SK-N-DZ (cell line): Measurements from ENCODE around the gene RNU4-1.
"Not testable (repeated sequence)": the region's sequence is repeated elsewhere in the genome, so short reads cannot be mapped to it uniquely, and the experiment has no call there.

Source experiments
- DNase-seq: peaks from one replicate; pipeline ENCODE4 v3.0.0-alpha.2; 2015; ENCODE audit warnings: low spot score
- small RNA-seq, 2 experiments: library from RNA; depleted of rRNA; stranded (forward); fragments of <200 nt; gene quantifications; one replicate each; pipeline ENCODE3, GENCODE V24; 2014

Gene RNU4-1

DNA sequence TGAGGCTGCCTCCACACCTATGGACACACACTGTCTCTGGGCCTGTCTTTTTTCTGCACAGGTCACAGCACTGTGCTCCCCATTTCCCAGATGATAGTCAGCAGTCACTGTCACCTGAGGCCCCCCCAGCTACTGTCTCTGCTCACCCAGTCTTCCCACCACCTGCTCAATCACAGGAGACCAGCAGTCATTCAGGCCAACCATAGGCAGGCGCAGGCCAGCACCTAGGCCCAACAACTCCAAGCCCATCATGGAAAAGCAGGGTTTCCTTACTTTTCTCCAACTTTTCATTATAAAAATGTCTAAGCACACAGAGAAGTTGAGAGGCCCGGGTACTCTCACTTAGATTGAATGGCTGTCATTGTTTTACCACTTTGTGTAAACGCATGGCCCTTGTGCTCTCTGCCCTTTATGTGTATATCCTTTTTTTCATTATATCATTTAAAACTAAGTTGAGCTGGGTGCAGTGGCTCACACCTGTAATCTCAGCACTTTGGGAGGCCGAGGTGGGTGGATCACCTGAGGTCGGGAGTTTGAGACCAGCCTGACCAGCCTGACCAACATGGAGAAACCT lies 34.6 kb downstream of the RNU4-1 start:
- no peak for DNase-seq

DNA sequence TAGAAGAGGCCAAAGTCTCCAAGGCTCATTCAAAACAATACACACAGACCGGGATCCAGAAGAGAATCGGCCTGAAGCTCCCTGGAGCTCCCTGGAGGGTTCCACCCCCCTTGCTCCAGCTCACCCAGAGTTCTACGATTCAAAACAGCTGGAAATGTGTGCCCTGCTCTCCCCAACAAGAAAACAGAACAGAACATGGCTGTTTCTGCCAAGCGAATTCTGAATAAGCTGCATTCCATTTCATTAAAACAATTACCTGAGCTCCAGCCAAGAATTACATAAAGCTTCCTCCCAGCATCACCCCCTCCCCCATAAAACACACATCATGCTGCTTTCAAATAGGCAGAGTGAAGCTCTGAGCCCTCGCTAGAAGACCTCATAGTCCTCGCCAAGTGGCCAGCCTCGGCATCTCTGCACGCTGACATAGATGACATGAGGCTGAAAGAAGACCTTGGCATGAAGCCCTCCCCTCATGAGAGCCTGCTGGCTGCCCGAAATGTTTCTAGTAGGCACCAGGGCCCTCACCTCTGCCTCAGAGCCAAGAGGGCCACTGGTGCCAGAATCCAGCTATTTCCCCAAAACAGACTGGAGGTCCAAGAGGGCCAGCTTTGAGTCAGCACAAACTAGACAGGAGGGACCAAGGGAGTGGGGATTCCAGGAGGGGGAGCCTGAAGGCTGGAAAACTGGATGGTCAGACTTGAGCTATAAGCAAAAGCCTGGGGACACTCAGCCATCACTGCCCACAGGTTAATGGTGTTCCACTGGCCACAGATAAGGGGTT lies 35.8 kb downstream of the RNU4-1 start:
- DNase-seq, result no peak

DNA sequence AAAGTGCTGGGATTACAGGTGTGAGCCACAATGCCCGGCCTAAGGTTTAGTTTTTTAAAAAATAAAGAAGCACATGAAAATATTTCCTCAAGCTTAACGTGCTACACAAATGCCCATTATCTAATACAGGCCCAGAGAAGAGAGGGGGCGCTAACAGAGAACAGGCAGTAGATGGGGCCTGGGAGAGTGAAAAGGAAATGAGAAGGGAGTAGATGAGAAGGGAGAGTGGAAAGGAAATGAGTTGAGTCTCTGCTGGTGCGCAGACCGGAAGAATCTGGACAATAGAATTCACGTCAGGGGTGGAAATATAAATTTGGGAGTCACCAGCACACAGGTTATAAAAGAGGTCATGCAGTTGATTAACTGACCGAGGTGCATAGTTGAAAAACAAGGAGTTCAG lies 38.2 kb downstream of the RNU4-1 start:
- no peak for DNase-seq

DNA sequence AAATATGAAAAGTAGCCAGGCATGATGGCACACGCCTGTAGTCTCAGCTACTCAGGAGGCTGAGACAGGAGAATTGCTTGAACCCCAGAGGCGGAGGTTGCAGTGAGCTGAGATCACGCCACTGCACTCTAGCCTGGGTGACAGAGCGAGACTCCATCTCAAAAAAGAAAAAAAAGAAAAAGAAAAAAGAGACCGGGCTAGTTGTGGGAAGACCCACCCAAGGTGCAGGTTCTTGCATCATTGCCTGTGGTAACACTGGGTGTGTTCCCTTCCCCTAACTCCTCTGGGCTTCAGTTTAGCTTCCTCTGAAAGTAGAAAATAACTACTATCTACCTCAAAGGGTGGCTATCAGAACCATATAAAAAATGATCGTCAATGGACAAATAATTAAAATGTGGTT lies 39.7 kb downstream of the RNU4-1 start:
- DNase-seq, result not testable (repeated sequence)

DNA sequence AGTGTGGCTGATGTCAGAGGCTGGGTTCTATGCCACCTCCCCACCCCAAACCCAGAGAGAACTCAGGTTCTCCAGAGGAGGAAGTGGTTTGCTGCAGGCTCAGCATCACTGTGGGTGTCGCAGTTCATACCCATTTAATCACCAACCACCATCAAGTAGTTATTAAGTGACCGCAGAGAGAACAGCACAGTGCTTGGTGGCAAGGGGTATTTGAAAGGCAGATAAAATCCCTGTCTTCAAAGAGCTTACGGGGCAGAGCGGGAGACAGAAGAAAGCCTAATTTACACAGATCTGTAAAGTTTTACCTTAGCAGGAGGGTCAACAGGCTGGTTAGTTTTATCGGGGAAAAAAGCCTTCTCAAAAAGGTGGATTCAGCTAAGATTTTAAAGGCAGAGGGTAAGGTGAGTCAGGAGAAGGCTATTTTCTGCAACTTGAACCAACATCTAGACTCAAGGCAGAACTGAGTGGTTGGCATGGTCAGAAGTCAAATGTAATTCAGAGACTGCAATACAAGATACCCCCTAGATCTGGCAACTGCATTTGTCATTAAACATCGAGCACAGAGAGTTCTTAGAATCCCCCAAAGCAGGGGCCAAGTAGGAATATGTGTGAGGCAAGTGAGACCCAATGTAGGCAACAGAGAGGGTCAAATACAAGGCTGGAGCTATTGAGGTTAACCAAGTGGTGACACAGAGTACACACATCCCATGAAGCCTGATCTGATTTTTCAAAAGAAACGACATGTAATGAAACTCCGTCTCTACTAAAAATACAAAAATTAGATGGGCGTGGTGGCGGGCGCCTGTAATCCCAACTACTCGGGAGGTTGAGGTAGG lies 40.7 kb downstream of the RNU4-1 start:
- no peak for DNase-seq

DNA sequence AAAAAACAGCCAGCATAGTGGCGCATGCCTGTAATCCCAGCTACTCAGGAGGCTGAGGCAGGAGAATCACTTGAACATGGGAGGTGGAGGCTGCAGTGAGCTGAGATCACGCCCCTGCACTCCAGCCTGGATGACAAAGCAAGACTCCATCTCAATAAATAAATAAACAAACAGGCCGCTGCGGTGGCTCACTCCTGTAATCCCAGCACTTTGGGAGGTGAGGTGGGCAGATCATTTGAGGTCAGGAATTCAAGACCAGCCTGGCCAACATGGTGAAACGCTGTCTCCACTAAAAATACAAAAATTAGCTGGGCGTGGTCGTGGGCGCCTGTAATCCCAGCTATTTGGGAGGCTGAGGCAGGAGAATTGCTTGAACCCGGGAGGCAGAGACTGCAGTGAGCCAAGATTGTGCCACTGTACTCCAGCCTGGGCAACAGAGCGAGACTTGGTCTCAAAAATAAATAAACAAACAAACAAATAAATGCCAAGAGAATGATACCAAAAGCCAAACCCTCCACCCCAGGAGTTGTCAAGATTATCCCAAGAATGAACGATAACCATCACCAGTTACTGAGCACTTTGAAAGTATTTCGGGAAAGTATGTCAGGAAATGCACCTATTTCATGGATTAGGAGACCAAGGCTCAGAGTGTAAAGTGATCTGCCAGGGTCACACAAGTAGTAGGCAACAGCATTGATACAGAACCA lies 41.5 kb downstream of the RNU4-1 start:
- DNase-seq, result not testable (repeated sequence)

DNA sequence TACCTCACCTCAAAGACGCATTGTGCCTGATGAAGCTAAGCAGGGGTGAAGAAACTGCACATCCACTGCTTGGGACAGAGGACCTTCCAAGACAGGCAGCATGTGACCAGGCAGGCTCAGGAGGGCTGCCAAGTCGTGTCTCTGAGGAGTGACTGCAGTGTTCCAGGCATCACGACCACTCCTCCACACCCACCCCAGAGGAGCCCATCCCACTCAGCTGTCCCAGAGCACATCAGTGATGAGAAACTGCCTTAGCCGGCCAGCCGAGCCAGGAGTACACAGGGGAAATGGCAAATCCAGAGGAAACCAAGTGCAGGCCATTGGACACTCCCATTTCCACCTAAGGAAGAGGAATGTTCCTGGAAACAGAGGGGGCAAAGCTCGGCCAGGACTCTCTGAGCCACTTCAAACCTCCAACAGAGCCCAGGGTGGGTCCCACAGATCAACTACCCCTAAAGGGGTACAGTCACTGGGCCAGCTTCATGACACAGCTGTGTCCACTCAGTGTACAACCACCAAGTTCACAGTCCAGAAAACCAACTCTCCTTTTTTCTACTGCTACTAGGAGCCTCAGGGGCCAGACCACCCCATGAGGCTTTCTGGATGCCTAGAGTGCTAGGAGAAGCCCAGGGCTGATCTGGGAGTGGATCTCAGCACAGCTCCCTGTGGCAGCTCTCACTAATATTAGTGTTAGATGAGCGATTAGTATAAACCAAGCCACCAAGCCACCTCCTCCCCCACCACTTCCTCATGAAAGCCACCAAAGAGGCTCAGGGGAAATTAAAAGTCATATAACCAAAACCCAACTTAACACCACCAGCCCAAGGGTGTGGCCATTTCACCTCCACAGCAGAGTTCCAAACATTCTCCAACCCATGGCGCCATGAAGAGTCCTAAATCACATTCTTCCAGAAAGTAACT lies 42.9 kb downstream of the RNU4-1 start:
- no peak for DNase-seq

DNA sequence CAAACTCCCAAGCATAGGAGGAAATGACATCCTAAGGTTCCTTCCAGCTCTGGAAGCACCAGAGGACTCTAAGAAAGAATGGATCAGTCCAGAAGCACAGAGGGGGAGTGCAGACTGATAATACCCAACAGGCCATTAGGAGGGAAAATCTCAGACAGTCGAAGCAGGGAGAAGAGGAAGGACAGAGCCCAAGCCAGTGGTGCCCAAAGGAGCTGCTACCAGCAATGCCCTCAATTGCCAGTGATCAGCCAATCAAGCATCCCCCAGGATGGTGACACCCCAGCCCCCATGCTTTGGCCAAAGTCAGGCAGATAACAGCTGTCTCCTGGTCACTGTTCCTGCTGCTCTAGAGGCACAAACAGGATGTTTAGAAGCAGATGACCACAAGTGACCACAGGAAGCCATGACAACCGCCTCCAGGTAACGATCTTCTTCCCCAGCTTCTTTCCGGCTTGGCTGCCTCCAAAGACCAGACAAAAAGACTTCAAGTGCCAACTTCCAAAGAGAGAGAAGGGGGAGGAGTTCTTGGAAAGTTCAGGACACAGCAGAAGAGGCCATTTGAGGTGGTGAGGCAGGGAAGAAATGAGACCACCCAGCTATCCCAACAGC lies 43.7 kb downstream of the RNU4-1 start:
- DNase-seq, result no peak

DNA sequence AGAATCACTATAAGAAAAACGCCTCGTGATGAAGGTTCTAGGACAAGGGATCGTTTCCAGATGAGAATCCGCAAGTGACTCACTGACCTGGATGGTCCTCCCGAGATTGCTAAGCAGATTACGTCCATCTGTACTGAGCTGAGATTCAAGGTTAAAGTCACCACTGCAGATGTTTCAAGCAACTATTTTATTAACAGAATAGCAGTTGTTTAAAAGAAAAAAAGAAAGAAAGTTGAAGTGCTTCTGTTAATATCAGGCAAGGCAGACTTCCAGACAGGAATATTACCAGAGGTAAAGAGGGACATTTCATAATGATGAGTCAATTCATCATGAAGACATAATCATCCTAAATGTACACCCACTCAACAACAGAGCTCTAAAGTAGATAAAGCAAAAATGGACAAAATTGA lies 45.4 kb downstream of the RNU4-1 start:
- no peak for DNase-seq

DNA sequence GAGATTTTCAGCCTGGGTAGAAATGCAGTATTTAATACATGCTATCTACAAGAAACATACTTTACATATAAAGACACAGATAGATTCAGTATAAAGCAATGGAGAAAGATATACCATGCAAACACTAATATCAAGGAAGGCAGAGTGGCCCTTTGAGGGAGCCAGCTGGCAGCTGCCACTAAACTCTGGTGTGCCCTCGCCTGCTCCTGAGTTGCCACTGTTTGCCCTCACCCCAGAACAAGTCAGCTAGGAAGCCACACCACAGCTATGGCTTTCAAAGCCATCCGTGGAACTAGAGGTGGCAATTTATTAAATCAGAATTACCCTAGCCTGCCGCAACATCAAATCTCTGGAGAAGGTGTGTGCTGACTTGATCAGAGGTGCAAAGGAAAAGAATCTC lies 45.9 kb downstream of the RNU4-1 start:
- DNase-seq, result no peak

DNA sequence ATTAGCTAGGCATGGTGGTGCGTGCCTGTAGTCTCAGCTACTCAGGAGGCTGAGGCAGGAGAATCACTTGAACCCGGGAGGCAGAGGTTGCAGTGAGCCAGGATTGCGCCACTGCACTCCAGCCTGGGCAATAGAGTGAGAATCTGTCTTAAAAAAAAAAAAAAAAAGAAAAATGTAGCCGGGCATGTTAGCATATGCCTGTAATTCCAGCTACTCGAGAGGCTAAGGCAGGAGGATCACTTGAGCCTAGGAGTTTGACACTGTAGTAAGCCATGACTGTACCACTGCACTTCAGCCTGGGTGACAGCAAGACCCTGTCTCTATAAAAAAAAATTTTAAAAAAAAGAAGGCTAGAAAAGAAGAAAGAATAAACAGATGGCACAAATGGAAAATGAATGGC lies 46.3 kb downstream of the RNU4-1 start:
- not testable (repeated sequence) for DNase-seq

Small RNA genes lying within 50 kb of the gene (small RNA-seq; reads per million reads assigned to genes)
- 1,820 to 3,363 reads per million in 2 experiments for gene RNU4-1
- 1,363 to 1,802 reads per million in 2 experiments for gene RNU4-2
- gene RNU6-1088P, result 0 reads per million in 2 experiments
